ENCODE results near the gene INCA1. TPM values are rescaled to one million over a fixed set of nuclear protein-coding genes. Genes with fewer than 3 reads are reported as not detected.

INCA1 gene
- total and polyA plus RNA-seq, 2 of the 13 experiments (the other 11 are each of a cell fraction or from before 2014, with no cell fraction given) = 0.93 to 2.6 TPM

DNA sequence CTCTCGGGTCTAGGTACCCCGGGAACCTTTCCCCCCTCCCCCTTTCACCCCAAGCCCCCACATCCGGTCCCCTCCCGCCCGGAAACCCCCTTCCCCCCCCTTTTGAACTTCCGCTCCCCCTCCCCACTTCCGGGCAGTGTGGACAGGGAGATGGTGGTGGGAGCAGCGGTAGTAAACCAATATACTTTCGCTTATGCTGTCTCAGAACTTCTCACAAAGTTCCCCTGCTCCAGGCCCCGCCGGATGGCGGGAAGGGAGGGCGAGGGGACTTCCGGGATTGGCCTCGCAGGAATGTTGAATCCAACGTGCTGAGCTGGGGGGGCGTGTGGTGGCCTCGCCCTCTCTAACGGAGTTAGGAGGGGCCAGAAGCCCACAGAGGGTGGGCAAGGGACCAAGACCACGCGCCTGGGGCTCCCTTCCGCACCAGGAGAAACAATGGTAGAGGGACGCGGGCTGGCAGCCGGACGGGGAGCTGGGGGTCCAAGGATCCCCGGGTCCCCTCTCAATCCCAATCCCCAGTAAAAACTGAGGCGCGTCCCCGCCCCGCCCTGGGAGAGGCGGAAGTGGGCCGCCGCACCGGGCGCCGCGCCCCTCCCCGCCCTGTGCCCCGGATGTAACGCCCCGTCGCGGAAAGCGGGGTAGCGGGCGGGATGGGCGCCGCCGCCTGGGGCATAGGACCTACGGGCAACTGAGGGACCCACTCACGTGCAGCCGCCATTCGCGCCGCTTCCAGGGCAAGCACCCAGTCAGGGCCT is 49.7 kb downstream of the INCA1 start (continued):
- TF ChIP-seq, protein P1, sequence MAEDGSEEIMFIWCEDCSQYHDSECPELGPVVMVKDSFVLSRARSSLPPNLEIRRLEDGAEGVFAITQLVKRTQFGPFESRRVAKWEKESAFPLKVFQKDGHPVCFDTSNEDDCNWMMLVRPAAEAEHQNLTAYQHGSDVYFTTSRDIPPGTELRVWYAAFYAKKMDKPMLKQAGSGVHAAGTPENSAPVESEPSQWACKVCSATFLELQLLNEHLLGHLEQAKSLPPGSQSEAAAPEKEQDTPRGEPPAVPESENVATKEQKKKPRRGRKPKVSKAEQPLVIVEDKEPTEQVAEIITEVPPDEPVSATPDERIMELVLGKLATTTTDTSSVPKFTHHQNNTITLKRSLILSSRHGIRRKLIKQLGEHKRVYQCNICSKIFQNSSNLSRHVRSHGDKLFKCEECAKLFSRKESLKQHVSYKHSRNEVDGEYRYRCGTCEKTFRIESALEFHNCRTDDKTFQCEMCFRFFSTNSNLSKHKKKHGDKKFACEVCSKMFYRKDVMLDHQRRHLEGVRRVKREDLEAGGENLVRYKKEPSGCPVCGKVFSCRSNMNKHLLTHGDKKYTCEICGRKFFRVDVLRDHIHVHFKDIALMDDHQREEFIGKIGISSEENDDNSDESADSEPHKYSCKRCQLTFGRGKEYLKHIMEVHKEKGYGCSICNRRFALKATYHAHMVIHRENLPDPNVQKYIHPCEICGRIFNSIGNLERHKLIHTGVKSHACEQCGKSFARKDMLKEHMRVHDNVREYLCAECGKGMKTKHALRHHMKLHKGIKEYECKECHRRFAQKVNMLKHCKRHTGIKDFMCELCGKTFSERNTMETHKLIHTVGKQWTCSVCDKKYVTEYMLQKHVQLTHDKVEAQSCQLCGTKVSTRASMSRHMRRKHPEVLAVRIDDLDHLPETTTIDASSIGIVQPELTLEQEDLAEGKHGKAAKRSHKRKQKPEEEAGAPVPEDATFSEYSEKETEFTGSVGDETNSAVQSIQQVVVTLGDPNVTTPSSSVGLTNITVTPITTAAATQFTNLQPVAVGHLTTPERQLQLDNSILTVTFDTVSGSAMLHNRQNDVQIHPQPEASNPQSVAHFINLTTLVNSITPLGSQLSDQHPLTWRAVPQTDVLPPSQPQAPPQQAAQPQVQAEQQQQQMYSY (CRISPR knock-in tag; IDR thresholded peaks at IDR 0.05) = no peak
- TF ChIP-seq, protein P2, sequence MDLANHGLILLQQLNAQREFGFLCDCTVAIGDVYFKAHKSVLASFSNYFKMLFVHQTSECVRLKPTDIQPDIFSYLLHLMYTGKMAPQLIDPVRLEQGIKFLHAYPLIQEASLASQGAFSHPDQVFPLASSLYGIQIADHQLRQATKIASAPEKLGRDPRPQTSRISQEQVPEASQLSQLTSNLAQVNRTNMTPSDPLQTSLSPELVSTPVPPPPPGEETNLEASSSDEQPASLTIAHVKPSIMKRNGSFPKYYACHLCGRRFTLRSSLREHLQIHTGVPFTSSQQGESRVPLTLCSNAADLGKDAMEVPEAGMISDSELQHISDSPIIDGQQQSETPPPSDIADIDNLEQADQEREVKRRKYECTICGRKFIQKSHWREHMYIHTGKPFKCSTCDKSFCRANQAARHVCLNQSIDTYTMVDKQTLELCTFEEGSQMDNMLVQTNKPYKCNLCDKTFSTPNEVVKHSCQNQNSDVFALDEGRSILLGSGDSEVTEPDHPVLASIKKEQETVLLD (CRISPR knock-in tag; IDR thresholded peaks at IDR 0.05; ENCODE audit: low read depth) = no peak; the same call in 1 of the 2 replicates
- TF ChIP-seq, protein P3, sequence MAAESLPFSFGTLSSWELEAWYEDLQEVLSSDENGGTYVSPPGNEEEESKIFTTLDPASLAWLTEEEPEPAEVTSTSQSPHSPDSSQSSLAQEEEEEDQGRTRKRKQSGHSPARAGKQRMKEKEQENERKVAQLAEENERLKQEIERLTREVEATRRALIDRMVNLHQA (CRISPR knock-in tag; IDR thresholded peaks at IDR 0.05) = no peak
- TF ChIP-seq ZFP90 (CRISPR knock-in tag; IDR thresholded peaks at IDR 0.05; ENCODE audit: borderline replicate concordance) = no peak; the same call in 1 of the 2 replicates
- TF ChIP-seq, protein P4, sequence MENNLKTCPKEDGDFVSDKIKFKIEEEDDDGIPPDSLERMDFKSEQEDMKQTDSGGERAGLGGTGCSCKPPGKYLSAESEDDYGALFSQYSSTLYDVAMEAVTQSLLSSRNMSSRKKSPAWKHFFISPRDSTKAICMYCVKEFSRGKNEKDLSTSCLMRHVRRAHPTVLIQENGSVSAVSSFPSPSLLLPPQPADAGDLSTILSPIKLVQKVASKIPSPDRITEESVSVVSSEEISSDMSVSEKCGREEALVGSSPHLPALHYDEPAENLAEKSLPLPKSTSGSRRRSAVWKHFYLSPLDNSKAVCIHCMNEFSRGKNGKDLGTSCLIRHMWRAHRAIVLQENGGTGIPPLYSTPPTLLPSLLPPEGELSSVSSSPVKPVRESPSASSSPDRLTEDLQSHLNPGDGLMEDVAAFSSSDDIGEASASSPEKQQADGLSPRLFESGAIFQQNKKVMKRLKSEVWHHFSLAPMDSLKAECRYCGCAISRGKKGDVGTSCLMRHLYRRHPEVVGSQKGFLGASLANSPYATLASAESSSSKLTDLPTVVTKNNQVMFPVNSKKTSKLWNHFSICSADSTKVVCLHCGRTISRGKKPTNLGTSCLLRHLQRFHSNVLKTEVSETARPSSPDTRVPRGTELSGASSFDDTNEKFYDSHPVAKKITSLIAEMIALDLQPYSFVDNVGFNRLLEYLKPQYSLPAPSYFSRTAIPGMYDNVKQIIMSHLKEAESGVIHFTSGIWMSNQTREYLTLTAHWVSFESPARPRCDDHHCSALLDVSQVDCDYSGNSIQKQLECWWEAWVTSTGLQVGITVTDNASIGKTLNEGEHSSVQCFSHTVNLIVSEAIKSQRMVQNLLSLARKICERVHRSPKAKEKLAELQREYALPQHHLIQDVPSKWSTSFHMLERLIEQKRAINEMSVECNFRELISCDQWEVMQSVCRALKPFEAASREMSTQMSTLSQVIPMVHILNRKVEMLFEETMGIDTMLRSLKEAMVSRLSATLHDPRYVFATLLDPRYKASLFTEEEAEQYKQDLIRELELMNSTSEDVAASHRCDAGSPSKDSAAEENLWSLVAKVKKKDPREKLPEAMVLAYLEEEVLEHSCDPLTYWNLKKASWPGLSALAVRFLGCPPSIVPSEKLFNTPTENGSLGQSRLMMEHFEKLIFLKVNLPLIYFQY (CRISPR knock-in tag; IDR thresholded peaks at IDR 0.05; ENCODE audit: borderline replicate concordance) = 0 out of 2 replicates have a peak, but pooled peaks have one; percentile 8
- TF ChIP-seq SAFB2 (CRISPR knock-in tag; IDR thresholded peaks at IDR 0.05; ENCODE audit: borderline replicate concordance, low read depth) = peak; percentile 90; the same call in 1 of the 2 replicates
- TF ChIP-seq XRCC5 (optimal IDR thresholded peaks at IDR 0.05; ENCODE audit: low read length) = no peak
- TF ChIP-seq, protein P5, sequence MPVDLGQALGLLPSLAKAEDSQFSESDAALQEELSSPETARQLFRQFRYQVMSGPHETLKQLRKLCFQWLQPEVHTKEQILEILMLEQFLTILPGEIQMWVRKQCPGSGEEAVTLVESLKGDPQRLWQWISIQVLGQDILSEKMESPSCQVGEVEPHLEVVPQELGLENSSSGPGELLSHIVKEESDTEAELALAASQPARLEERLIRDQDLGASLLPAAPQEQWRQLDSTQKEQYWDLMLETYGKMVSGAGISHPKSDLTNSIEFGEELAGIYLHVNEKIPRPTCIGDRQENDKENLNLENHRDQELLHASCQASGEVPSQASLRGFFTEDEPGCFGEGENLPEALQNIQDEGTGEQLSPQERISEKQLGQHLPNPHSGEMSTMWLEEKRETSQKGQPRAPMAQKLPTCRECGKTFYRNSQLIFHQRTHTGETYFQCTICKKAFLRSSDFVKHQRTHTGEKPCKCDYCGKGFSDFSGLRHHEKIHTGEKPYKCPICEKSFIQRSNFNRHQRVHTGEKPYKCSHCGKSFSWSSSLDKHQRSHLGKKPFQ (CRISPR knock-in tag; IDR thresholded peaks at IDR 0.05; ENCODE audit: insufficient replicate concordance) = no peak
- TF ChIP-seq, protein P6, sequence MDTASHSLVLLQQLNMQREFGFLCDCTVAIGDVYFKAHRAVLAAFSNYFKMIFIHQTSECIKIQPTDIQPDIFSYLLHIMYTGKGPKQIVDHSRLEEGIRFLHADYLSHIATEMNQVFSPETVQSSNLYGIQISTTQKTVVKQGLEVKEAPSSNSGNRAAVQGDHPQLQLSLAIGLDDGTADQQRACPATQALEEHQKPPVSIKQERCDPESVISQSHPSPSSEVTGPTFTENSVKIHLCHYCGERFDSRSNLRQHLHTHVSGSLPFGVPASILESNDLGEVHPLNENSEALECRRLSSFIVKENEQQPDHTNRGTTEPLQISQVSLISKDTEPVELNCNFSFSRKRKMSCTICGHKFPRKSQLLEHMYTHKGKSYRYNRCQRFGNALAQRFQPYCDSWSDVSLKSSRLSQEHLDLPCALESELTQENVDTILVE (CRISPR knock-in tag; IDR thresholded peaks at IDR 0.05) = no peak
- 0 out of 2 replicates have a peak, but pooled peaks have one; percentile 10 for TF ChIP-seq RAD21 (CRISPR knock-in tag; IDR thresholded peaks at IDR 0.05)
- TF ChIP-seq ZNF674 (CRISPR knock-in tag; IDR thresholded peaks at IDR 0.05; ENCODE audit: low read depth) = no peak
- no peak for TF ChIP-seq RNF2 (conservative IDR thresholded peaks at IDR 0.05; ENCODE audit: low read depth)
- 0 out of 2 replicates have a peak, but pooled peaks have one; percentile 78 for TF ChIP-seq ZNF567 (CRISPR knock-in tag; IDR thresholded peaks at IDR 0.05; ENCODE audit: borderline replicate concordance)
- TF ChIP-seq ZBTB21 (CRISPR knock-in tag; IDR thresholded peaks at IDR 0.05) = no peak
- no peak for TF ChIP-seq XBP1 (CRISPR knock-in tag; IDR thresholded peaks at IDR 0.05)
- no peak; the same call in 1 of the 2 replicates for TF ChIP-seq ZNF263 (CRISPR knock-in tag; IDR thresholded peaks at IDR 0.05)

Data from HepG2 (cell line).